Measurements from ENCODE around the gene RBM28. TPM values are rescaled to one million over a fixed set of nuclear protein-coding genes. Genes with fewer than 3 reads are reported as not detected.

RBM28 gene
- polyA plus RNA-seq, 1 experiment, result 14.8 TPM

DNA sequence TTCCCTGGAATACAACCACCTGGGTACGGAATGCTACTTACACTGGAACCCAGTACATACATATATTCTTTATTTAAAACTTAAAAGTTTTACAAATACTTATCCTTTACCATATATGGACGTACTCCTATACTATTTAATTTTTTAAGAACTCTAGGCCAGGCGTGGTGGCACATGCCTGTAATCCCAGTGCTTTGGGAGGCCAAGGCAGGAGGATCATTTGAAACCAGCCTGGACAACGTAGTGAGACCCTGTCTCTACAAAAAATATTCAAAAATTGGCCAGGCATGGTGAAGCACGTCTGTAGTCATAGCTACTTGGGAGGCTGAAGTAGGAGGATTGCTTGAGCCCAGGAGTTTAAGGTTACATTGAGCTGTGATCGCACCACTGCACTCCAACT is 2.0 kb downstream of the RBM28 start:
- POLR2A ChIA-PET, result no interaction called here
- CTCF ChIA-PET, result interaction anchor here (1.2 kb wide), 1 partner anchor 85 kb away, joined by 3 read pairs; no protein-coding TSS in a partner anchor
- H3K4me3 ChIP-seq (ENCODE audit: low read depth, low read length), result no peak overlapping the region

DNA sequence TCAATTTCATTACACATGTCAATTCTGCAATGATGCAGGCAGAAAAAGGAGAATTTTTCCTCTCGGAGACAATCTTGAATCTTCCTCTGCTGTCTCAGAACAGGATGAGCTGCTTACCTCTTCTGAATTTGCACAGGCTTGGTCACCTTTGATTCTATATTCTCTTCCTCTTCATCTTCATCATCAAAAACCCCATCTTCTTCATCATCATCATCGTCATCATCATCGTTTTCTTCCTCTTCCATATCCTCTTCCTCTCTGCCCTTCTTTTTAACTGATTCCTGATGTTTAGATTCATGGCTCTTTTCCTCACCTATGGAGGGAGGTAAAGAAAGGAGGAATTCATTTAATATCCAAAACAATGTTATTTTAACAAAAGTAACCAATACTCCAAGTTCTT is 8.0 kb downstream of the RBM28 start:
- H3K36me3 ChIP-seq (ENCODE audit: control insufficient read depth, insufficient read depth, low read length), result peaks cover 13% of the 10 kb centered on the region
- TF ChIP-seq, protein P1, sequence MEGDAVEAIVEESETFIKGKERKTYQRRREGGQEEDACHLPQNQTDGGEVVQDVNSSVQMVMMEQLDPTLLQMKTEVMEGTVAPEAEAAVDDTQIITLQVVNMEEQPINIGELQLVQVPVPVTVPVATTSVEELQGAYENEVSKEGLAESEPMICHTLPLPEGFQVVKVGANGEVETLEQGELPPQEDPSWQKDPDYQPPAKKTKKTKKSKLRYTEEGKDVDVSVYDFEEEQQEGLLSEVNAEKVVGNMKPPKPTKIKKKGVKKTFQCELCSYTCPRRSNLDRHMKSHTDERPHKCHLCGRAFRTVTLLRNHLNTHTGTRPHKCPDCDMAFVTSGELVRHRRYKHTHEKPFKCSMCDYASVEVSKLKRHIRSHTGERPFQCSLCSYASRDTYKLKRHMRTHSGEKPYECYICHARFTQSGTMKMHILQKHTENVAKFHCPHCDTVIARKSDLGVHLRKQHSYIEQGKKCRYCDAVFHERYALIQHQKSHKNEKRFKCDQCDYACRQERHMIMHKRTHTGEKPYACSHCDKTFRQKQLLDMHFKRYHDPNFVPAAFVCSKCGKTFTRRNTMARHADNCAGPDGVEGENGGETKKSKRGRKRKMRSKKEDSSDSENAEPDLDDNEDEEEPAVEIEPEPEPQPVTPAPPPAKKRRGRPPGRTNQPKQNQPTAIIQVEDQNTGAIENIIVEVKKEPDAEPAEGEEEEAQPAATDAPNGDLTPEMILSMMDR (IDR thresholded peaks at IDR 0.05; ENCODE audit: insufficient read depth, low read depth, low read length), result no peak

More for the DNA sequence above, 2.0 kb downstream of the RBM28 start:
- H3K36me3 ChIP-seq (ENCODE audit: control insufficient read depth, insufficient read depth, low read length), result peaks cover 3% of the 10 kb centered on the region; the same call in 1 of the 2 replicates
- H3K27me3 ChIP-seq (ENCODE audit: control insufficient read depth, insufficient read depth, low read length), result no peaks in the 10 kb centered on the region
- DNase-seq (ENCODE audit: low read depth), result no peak
- TF ChIP-seq, protein P1 (IDR thresholded peaks at IDR 0.05; ENCODE audit: insufficient read depth, low read depth, low read length), result no peak

DNA sequence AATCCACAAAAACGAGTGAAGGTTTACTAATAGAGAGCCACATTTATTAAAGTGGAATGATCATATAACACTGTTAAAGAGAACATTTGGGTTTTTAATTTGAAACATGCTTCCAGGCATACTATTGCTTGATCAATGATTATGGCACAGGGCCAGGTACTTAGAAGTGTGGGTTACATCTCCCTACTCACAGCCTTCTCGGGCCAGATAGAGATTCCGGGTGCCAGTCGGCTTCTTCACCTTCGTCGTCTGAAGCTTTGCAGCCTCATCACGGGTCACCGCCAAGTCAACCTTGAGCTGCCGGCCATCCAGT is 19.4 kb downstream of the RBM28 start:
- CTCF ChIA-PET, result interaction anchor here (1.9 kb wide), 1 partner anchor 23 kb away, joined by 7 read pairs; no protein-coding TSS in a partner anchor
- H3K4me3 ChIP-seq (ENCODE audit: low read depth, low read length), result no peak overlapping the region
- POLR2A ChIA-PET, result no interaction called here
- TF ChIP-seq, protein P1 (IDR thresholded peaks at IDR 0.05; ENCODE audit: insufficient read depth, low read depth, low read length), result no peak
- no peaks in the 10 kb centered on the region for H3K27me3 ChIP-seq (ENCODE audit: control insufficient read depth, insufficient read depth, low read length)
- DNase-seq (ENCODE audit: low read depth), result no peak
- H3K36me3 ChIP-seq (ENCODE audit: control insufficient read depth, insufficient read depth, low read length), result peaks cover 7% of the 10 kb centered on the region

More for the DNA sequence above, 8.0 kb downstream of the RBM28 start:
- CTCF ChIA-PET, result interaction anchor here (0.7 to 1.5 kb wide), 2 partner anchors 13 to 127 kb away, joined by 3 to 4 read pairs; no protein-coding TSS in a partner anchor
- H3K27me3 ChIP-seq (ENCODE audit: control insufficient read depth, insufficient read depth, low read length), result no peaks in the 10 kb centered on the region
- POLR2A ChIA-PET, result no interaction called here
- H3K4me3 ChIP-seq (ENCODE audit: low read depth, low read length), result no peak overlapping the region
- DNase-seq (ENCODE audit: low read depth), result no peak

DNA sequence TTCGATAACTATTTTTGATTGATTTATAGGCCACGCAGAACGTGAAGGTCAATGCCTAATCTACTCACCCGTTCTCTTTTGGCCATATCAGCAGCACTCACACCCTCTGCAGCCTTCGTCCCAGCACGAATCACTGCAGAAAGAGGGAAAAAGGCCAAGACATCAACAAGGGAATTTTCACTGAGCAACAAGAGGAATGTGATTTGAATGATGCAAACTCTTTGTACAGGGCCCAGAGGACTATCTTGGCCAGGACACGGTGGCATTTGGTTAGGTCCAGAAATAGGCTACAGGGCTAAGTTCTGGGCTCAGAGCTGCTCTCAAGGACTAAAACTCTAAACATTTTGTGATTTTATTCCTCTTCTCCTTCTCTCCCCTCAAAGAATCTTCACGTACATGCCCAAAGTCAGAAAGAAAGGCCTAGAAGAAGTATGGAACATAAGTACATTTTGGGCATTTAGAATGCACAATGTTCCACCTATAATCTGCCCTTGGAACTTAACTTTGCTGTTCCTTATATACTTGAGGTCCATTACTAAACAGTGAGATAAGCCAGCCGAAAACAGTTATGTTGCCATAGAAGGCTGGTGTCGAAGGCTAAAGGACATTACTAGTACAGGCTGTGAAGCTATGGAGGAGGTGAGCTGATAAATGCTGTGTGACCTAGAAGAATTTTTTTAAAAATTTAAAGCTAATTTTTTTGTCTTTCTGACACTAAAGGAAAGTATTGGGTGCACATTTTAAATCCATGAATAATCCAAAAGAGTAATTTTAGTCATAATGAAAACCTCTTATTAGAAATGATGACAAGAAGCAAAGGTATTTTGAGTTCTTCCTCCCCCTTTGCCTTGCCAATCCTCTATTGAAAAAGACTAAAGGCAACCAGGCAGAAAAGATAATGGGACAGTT is 20.0 kb downstream of the RBM28 start:
- H3K27me3 ChIP-seq (ENCODE audit: control insufficient read depth, insufficient read depth, low read length), result no peaks in the 10 kb centered on the region
- ChIA-PET POLR2A (no interaction called here), CTCF (interaction anchor here (1.3 to 3.6 kb wide), 6 partner anchors 10 to 114 kb away, joined by 3 to 14 read pairs (median 10); no protein-coding TSS in a partner anchor)
- TF ChIP-seq, protein P1 (IDR thresholded peaks at IDR 0.05; ENCODE audit: insufficient read depth, low read depth, low read length), result no peak
- H3K36me3 ChIP-seq (ENCODE audit: control insufficient read depth, insufficient read depth, low read length), result peaks cover 7% of the 10 kb centered on the region
- no peak for DNase-seq (ENCODE audit: low read depth)
- H3K4me3 ChIP-seq (ENCODE audit: low read depth, low read length), result no peak overlapping the region

DNA sequence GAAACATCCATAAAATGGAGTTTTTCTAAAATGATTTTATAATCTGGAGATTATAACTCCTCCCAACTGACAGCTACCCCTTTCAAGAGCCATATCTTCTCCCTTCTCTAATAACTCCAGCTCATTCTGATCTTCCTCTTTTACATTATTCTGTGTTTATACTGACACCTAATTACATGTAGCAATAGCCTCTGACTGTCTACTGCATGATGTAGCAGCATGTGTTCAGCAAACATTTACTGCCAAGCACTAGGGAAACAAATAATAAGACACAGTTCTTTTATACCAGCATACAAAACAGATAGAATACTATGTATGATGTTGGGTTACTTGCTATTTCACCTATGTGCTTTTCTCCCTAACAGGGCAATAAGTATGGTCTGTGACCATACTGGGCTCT is 20.7 kb downstream of the RBM28 start:
- Histone ChIP-seq H3K4me3 (ENCODE audit: low read depth, low read length) (no peak overlapping the region), H3K27me3 (ENCODE audit: control insufficient read depth, insufficient read depth, low read length) (no peaks in the 10 kb centered on the region), H3K36me3 (ENCODE audit: control insufficient read depth, insufficient read depth, low read length) (peaks cover 6% of the 10 kb centered on the region)
- CTCF ChIA-PET, result interaction anchor here (0.7 to 3.6 kb wide), 9 partner anchors 11 to 1520 kb away, joined by 3 to 15 read pairs (median 4); no protein-coding TSS in a partner anchor
- DNase-seq (ENCODE audit: low read depth), result no peak
- TF ChIP-seq, protein P1 (IDR thresholded peaks at IDR 0.05; ENCODE audit: insufficient read depth, low read depth, low read length), result no peak
- POLR2A ChIA-PET, result no interaction called here
